KOPT-K1 (cell line): Measurements from ENCODE around the gene SAP25.
A peak's percentile ranks its signal among the peaks of the same experiment; 100 is the strongest.

ENCODE experiments used
- H3K27ac ChIP-seq: fragments of 200-600 bp; sonication (generic); 2 replicates; pipeline ENCODE4 v1.5.1; 2016; ENCODE audit warnings: antibody characterized with exemption, mild to moderate bottlenecking, low read depth, low read length; ENCODE audit not compliant: poor library complexity, severe bottlenecking
- H3K36me3 ChIP-seq: fragments of 200-600 bp; sonication (generic); 2 replicates; pipeline ENCODE4 v1.5.1; 2017; ENCODE audit warnings: antibody characterized with exemption, mild to moderate bottlenecking, low read length, moderate library complexity; ENCODE audit not compliant: insufficient read depth
- H3K9me3 ChIP-seq: fragments of 200-600 bp; sonication (generic); 2 replicates; pipeline ENCODE4 v1.5.1; 2017; ENCODE audit warnings: antibody characterized with exemption, low read length, mild to moderate bottlenecking; ENCODE audit not compliant: insufficient read depth, poor library complexity, severe bottlenecking

SAP25 gene

GRCh38 chr7:100573691-100574361 is at the start of gene SAP25:
Gene SAP25 (minus strand): TSS chr7:100573900. CDS start chr7:100573742, 158 bp downstream.
- no peak within 1 kb of the TSS for H3K27ac ChIP-seq

GRCh38 chr7:100621554-100621953 is 47.9 kb upstream of the SAP25 start:
- Histone ChIP-seq H3K9me3 (no peaks in the 10 kb centered on the region), H3K27ac (no peak overlapping the region), H3K36me3 (no peaks in the 10 kb centered on the region)

More at GRCh38 chr7:100573691-100574361, at the start of gene SAP25:
- Histone ChIP-seq H3K36me3 (peaks cover 66% of the 10 kb centered on the region), H3K9me3 (no peaks in the 10 kb centered on the region)

GRCh38 chr7:100620804-100621203 is 47.1 kb upstream of the SAP25 start:
- H3K27ac ChIP-seq, result no peak overlapping the region

GRCh38 chr7:100620239-100620638 is 46.5 kb upstream of the SAP25 start:
- Histone ChIP-seq H3K27ac (no peak overlapping the region), H3K9me3 (no peaks in the 10 kb centered on the region), H3K36me3 (no peaks in the 10 kb centered on the region)

More at GRCh38 chr7:100620804-100621203, 47.1 kb upstream of the SAP25 start:
- Histone ChIP-seq H3K36me3 (no peaks in the 10 kb centered on the region), H3K9me3 (no peaks in the 10 kb centered on the region)

- Histone ChIP-seq H3K27ac (no peak overlapping the region), H3K36me3 (no peaks in the 10 kb centered on the region), H3K9me3 (no peaks in the 10 kb centered on the region)
These were observed 40.7 kb upstream of the SAP25 start for GRCh38 chr7:100614308-100614861.

GRCh38 chr7:100613412-100614175 is 39.9 kb upstream of the SAP25 start:
- H3K27ac ChIP-seq, result no peak overlapping the region
- no peaks in the 10 kb centered on the region for H3K36me3 ChIP-seq
- H3K9me3 ChIP-seq, result no peaks in the 10 kb centered on the region

GRCh38 chr7:100612730-100613390 is 39.2 kb upstream of the SAP25 start:
- H3K36me3 ChIP-seq, result no peaks in the 10 kb centered on the region
- H3K9me3 ChIP-seq, result no peaks in the 10 kb centered on the region
- peak overlapping the region; percentile 90 for H3K27ac ChIP-seq

- H3K27ac ChIP-seq, result peak within 1 kb of the TSS; percentile 90
These were observed 38.5 kb upstream of the SAP25 start, which contains the start of gene MOSPD3 for GRCh38 chr7:100611983-100612729. Gene MOSPD3 (plus strand): TSS chr7:100612540. CDS start chr7:100612792, 252 bp downstream.

GRCh38 chr7:100609958-100610357 is 36.3 kb upstream of the SAP25 start:
- Histone ChIP-seq H3K36me3 (no peaks in the 10 kb centered on the region), H3K9me3 (no peaks in the 10 kb centered on the region), H3K27ac (no peak overlapping the region)

More at GRCh38 chr7:100611983-100612729, 38.5 kb upstream of the SAP25 start, which contains the start of gene MOSPD3:
- Histone ChIP-seq H3K36me3 (no peaks in the 10 kb centered on the region), H3K9me3 (no peaks in the 10 kb centered on the region)

- H3K27ac ChIP-seq, result no peak overlapping the region
- no peaks in the 10 kb centered on the region for H3K36me3 ChIP-seq
- no peaks in the 10 kb centered on the region for H3K9me3 ChIP-seq
These were observed 33.4 kb upstream of the SAP25 start for GRCh38 chr7:100607111-100607510.

- no peaks in the 10 kb centered on the region for H3K9me3 ChIP-seq
These were observed 32.6 kb upstream of the SAP25 start for GRCh38 chr7:100606313-100606712.

GRCh38 chr7:100604976-100605911 is 31.5 kb upstream of the SAP25 start:
- H3K9me3 ChIP-seq, result no peaks in the 10 kb centered on the region
- H3K27ac ChIP-seq, result no peak overlapping the region
- no peaks in the 10 kb centered on the region for H3K36me3 ChIP-seq

More at GRCh38 chr7:100606313-100606712, 32.6 kb upstream of the SAP25 start:
- H3K27ac ChIP-seq, result no peak overlapping the region
- no peaks in the 10 kb centered on the region for H3K36me3 ChIP-seq

- H3K36me3 ChIP-seq, result no peaks in the 10 kb centered on the region
- no peak overlapping the region for H3K27ac ChIP-seq
- H3K9me3 ChIP-seq, result no peaks in the 10 kb centered on the region
These were observed 30.6 kb upstream of the SAP25 start for GRCh38 chr7:100604028-100604975.
